Left lobe of liver (tissue), 2 donors: Measurements from ENCODE around the gene CADM2. TPM values are rescaled to one million over a fixed set of nuclear protein-coding genes. Genes with fewer than 3 reads are reported as not detected.

Source experiments
- ATAC-seq: fragments of 200-7000 bp; cut with Tn5 transposase; one replicate; pipeline ENCODE4 v1.9.1; 2020; ENCODE audit warnings: mild to moderate bottlenecking, moderate library complexity
- DNase-seq: peaks from one replicate; pipeline ENCODE4 v3.0.0-alpha.2; 2020; ENCODE audit warnings: low spot score
- total RNA-seq: library from RNA; stranded (reverse); gene quantifications from one replicate; pipeline ENCODE4 v1.2.1, GENCODE V29; 2021
- donor health status: DM: no; HTN: no; CAD: no; lungs with moderate emphysema.
- donor health status: DM: no; HTN: yes; CAD: no.

Gene CADM2
- total RNA-seq, 1 donor from 2014 or later, result 0.08 TPM

DNA sequence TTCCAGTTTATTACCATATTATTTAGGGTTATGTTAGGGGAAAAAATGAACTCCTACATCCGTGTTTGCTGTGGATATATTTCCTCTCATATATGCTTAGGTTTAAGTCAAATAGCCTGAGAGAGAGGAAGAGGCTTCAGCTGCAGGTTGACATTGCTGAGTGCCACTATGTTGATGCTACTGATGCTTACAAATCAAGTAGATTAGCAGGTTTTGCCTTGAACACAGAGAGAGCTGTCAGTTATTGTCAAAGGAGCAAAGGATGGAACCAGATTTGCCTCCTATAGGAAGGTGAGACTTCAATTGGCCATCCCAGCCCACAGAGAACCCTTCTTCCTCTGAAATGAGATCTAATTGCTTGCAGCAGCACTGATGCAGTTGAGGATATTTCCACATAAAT lies 339.2 kb downstream of the CADM2 start:
- ATAC-seq (no peak), DNase-seq (no peak)

GRCh38 chr3:85303156-85303555 lies 344.4 kb downstream of the CADM2 start:
- ATAC-seq (no peak), DNase-seq (no peak)

DNA sequence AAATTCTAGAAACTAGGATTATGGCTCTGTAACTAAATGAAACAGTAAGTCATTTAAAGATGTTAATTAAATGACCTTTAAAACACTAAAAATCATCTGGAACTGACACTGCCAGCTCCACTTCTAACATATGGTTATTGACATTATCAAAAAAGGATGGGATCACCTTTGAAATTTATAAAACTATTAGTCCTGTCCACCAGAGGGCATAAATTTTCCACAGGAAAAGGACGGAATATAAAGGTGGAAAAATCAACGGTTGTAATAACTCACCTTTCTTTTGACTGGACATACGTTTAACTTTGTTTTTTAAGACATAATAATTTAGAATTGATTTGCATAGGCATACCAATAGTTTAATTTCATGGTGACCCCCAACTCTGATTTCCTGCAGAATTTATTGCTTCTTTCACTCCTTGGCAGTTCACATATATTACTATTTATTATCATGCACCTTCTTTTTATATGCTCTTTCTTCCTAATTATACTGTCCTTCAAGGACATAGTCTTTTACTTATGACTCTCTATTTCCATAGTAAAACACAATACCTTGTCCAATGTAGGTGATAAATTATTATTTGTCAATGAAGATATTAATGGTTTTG lies 345.7 kb downstream of the CADM2 start:
- no peak for DNase-seq
- ATAC-seq, result peak; percentile 55

DNA sequence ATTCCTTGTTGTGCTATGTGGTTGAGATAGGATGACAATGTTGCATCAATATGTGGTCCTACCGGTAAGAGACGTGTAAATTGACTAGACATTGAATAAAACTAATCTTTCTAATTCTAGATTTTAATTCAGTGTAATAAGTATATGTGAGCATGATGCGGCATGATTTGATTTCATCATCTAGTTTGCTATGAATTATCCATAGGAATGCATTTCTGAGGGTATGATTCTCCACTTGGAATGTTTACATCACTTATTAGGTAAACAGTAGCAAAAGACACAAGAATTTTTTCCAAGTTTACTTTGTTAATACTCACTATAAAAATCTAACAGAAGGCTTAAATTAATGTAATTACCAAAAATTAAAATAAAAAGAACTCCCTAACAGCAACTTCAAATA lies 353.5 kb downstream of the CADM2 start:
- DNase-seq, result no peak
- no peak for ATAC-seq

DNA sequence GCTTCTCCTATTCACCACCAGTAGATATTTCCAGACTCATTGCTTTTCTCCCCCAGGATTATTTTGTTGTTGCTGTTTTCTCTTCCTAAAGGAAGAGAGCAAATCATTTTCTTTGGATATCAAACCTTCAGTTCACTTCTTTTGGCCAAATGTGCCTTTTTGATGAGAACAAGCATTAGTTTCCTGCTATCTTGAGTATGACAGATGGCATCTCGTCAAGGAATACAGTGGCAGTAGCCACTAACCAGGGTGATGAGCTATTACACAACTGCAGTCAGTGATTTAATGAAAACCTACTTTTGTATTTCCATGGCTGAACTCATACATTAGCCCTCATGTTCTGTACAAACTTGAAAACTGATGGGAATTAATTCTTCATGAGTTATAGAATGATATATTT lies 354.6 kb downstream of the CADM2 start:
- no peak for DNase-seq
- ATAC-seq, result no peak

DNA sequence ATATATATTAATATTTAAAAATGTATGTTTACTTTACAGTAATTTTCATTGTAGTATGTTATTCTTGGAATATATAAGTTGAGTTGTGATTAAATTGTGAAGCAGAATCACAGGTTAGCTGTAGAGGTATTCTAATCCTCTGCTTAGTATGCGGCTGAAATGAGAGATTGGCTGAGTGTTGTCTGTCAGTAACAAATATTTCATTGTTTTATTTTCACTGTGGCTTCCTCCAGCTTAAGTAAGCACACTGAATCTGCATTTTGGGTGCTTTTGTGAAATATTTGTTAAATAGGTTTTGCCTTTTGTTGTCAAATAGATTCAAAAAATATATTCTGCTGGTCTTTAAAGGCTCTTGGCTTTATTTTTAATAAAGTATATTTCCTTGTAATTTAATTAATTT lies 357.5 kb downstream of the CADM2 start:
- ATAC-seq (no peak), DNase-seq (no peak)

- peak; percentile 40 for ATAC-seq
- no peak for DNase-seq
Measured at GRCh38 chr3:85321892-85322291, 363.1 kb downstream of the CADM2 start.

- DNase-seq (no peak), ATAC-seq (no peak)
Measured at GRCh38 chr3:85330071-85330470, 371.3 kb downstream of the CADM2 start.

- no peak for ATAC-seq
- no peak for DNase-seq
Measured at GRCh38 chr3:85337895-85338294, 379.1 kb downstream of the CADM2 start.

DNA sequence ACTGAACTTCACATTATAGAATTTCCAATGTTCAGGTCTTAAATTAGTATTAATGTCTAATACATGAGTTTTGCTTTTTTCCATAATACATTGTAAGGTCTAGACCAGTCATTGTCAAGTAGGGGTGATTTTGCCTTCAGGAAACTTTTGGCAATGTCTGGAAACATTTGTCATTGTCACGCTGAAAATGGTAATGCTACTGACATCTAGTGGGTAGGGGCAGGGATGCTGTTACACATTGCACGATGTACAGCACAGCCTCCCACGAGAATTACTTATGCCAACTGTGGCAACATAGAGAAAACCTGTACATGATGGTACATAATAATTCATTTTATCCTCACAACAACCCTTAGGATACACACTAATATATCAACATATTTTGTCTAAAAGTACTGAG lies 384.1 kb downstream of the CADM2 start:
- ATAC-seq, result peak; percentile 78
- DNase-seq, result no peak

DNA sequence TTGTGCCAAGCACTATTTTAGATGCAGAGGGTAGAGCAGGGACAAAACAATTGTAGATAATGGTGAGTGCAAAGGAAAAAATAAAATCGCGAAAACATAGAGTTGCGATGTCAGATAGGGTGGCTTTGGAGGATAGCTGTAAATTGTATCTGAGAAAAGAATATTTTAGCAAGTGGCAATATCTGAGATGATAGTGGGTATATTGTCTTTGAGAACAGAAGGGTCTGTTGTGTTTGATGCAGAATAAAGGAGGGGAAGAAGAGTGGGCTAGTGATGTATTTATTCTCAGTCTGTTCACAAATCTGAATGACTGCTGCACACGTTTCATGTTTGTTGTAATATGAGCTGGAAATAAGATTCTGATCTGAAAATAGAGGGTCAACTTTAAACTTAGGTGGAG lies 396.8 kb downstream of the CADM2 start:
- no peak for DNase-seq
- no peak for ATAC-seq

- DNase-seq (peak; percentile 54), ATAC-seq (peak; percentile 99)
Measured at GRCh38 chr3:85360742-85361387, 402.1 kb downstream of the CADM2 start.

DNA sequence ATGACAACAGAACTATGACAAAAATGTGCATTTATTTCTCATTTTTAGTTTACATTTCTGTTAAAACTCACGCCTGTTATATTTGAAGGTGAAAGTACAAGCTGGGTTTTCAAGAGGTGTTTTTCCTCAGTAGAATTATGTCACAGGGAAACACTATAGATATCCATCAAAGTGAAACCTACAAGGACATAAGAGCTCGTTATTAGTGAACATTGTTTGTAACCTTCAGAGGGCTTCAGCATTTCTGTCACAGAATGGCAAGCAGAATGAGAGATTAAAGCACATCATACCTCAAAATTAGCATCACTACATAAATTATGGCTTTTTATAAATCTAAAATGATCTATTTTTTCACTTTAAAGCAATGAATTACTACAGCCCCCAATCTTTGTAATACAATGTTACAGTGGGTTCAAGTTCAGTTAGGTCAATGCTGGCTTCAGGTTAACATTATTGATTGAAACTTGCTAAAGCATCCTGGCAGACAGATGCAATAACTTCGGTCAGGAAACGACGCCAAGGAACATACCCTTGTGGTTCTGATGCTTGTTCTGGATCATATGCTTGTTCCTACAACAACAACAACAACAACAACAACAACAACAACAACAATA lies 405.6 kb downstream of the CADM2 start:
- DNase-seq, result no peak
- ATAC-seq, result no peak

- ATAC-seq (no peak), DNase-seq (no peak)
Measured at GRCh38 chr3:85370341-85370740, 411.6 kb downstream of the CADM2 start.

DNA sequence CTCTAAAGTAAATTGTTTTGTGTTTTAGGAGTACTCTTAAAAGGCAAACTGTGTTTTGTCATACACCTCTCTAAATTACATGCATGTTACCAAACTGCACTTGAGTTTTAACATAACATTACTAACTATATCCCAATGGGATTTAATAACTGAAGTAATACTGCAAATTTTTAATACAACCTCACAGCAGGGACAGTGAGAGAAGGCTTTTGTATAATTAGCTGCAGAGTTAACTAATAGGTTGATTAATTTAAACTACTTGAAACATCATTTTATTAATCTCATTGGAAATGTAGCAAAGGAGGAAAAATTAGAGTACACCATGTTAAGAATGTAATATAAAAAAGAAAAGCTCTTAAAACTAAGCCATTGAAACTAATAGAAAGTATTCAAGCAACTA lies 417.3 kb downstream of the CADM2 start:
- no peak for DNase-seq
- ATAC-seq, result no peak

GRCh38 chr3:85377115-85377514 lies 418.3 kb downstream of the CADM2 start:
- DNase-seq, result no peak
- ATAC-seq, result no peak

- no peak for DNase-seq
- ATAC-seq, result no peak
Measured at GRCh38 chr3:85384372-85384771, 425.6 kb downstream of the CADM2 start.

- DNase-seq (no peak), ATAC-seq (no peak)
Measured at GRCh38 chr3:85387913-85388505, 429.2 kb downstream of the CADM2 start.

GRCh38 chr3:85394424-85394823 lies 435.6 kb downstream of the CADM2 start:
- no peak for ATAC-seq
- no peak for DNase-seq

GRCh38 chr3:85397434-85397833 lies 438.6 kb downstream of the CADM2 start:
- DNase-seq (no peak), ATAC-seq (no peak)

DNA sequence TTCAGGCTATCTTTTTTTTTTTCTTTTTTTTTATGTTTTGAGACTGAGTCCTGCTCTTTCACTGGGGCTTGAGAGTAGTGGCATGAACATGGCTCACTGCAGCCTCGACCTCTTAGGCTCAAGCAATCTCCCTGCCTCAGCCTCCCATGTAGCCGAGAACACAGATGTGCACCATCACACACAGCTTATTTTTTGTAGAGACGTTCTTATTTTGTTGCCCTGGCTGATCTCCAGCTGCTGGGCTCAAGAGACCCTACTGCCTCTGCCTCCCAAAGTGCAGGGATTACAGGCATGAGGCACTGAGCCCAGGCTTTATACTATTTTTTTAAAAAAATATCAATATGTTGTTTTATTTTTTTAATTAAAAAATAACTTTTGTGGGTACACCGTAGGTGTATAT lies 467.3 kb downstream of the CADM2 start:
- DNase-seq (no peak), ATAC-seq (no peak)

DNA sequence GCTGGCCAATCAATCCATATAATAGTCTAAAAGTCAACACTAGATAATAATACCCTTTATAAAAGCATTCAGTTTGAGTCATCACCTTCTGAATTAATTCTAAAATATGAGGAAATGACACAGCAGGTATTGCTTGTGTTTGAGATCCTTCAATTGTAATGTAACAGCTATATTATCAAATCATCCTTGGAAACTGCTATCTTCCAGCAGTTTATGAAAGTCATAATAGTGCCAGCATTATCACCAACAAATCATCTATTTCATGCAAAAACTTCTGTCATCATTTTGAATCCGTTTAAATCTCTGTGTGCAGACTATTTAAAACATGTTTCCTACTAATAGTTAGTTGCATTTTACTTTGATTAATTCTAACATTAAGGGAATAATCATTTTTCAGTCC lies 468.7 kb downstream of the CADM2 start:
- DNase-seq (no peak), ATAC-seq (no peak)
